Activated naive CD4-positive, alpha-beta T cell treated with anti-CD3 and anti-CD28 coated beads, Interleukin-2, amount 50 U/mL, for 24 hours (primary cell): Measurements from ENCODE around the gene HEMK1.

Experiments used
- H3K27ac Mint-ChIP-seq: one replicate; pipeline ENCODE4 v1.8.0; 2021; ENCODE audit warnings: mild to moderate bottlenecking, mixed read lengths
- H3K27me3 Mint-ChIP-seq: one replicate; pipeline ENCODE4 v1.8.0; 2021; ENCODE audit warnings: mixed read lengths
- H3K36me3 Mint-ChIP-seq: one replicate; pipeline ENCODE4 v1.8.0; 2021; ENCODE audit warnings: mixed read lengths
- H3K4me1 Mint-ChIP-seq: one replicate; pipeline ENCODE4 v1.8.0; 2021; ENCODE audit warnings: mixed read lengths
- H3K4me3 Mint-ChIP-seq: one replicate; pipeline ENCODE4 v1.8.0; 2021; ENCODE audit warnings: mild to moderate bottlenecking, mixed read lengths
- H3K9me3 Mint-ChIP-seq: one replicate; pipeline ENCODE4 v1.8.0; 2021; ENCODE audit warnings: mixed read lengths

Gene HEMK1

GRCh38 chr3:50562861-50563260 is 6.5 kb upstream of the HEMK1 start:
- H3K4me3 Mint-ChIP-seq, result no peak overlapping the region
- H3K27me3 Mint-ChIP-seq, result no peaks in the 10 kb centered on the region
- no peaks in the 10 kb centered on the region for H3K36me3 Mint-ChIP-seq
- peaks cover 17% of the 10 kb centered on the region for H3K4me1 Mint-ChIP-seq
- H3K9me3 Mint-ChIP-seq, result no peaks in the 10 kb centered on the region
- no peak overlapping the region for H3K27ac Mint-ChIP-seq

GRCh38 chr3:50563867-50564266 is 5.5 kb upstream of the HEMK1 start:
- H3K27me3 Mint-ChIP-seq, result no peaks in the 10 kb centered on the region
- H3K27ac Mint-ChIP-seq, result no peak overlapping the region
- no peak overlapping the region for H3K4me3 Mint-ChIP-seq
- H3K36me3 Mint-ChIP-seq, result no peaks in the 10 kb centered on the region
- H3K4me1 Mint-ChIP-seq, result peaks cover 20% of the 10 kb centered on the region
- H3K9me3 Mint-ChIP-seq, result no peaks in the 10 kb centered on the region

GRCh38 chr3:50564321-50564720 is 5.0 kb upstream of the HEMK1 start:
- H3K27ac Mint-ChIP-seq, result no peak overlapping the region
- H3K9me3 Mint-ChIP-seq, result no peaks in the 10 kb centered on the region
- no peaks in the 10 kb centered on the region for H3K36me3 Mint-ChIP-seq
- no peak overlapping the region for H3K4me3 Mint-ChIP-seq
- no peaks in the 10 kb centered on the region for H3K27me3 Mint-ChIP-seq
- H3K4me1 Mint-ChIP-seq, result peaks cover 20% of the 10 kb centered on the region

GRCh38 chr3:50567011-50567385 is 2.3 kb upstream of the HEMK1 start:
- peaks cover 41% of the 10 kb centered on the region for H3K4me1 Mint-ChIP-seq
- H3K9me3 Mint-ChIP-seq, result no peaks in the 10 kb centered on the region
- peak overlapping the region; percentile 51 for H3K27ac Mint-ChIP-seq
- H3K4me3 Mint-ChIP-seq, result peak overlapping the region; percentile 71
- H3K36me3 Mint-ChIP-seq, result no peaks in the 10 kb centered on the region
- no peaks in the 10 kb centered on the region for H3K27me3 Mint-ChIP-seq

- peaks cover 47% of the 10 kb centered on the region for H3K4me1 Mint-ChIP-seq
- H3K27me3 Mint-ChIP-seq, result no peaks in the 10 kb centered on the region
- peak within 1 kb of the TSS; percentile 92 for H3K4me3 Mint-ChIP-seq
- H3K27ac Mint-ChIP-seq, result peak within 1 kb of the TSS; percentile 97
- H3K36me3 Mint-ChIP-seq, result no peaks in the 10 kb centered on the region
- H3K9me3 Mint-ChIP-seq, result no peaks in the 10 kb centered on the region
These were observed 1.7 kb upstream of the HEMK1 start, which contains the start of gene C3orf18 for GRCh38 chr3:50567386-50568167. C3orf18 (minus strand) TSS chr3:50567747; CDS start chr3:50565699, 2,048 bp downstream.

GRCh38 chr3:50570508-50571279 is 1.4 kb downstream of the HEMK1 start:
- peaks cover 73% of the 10 kb centered on the region for H3K4me1 Mint-ChIP-seq
- no peaks in the 10 kb centered on the region for H3K27me3 Mint-ChIP-seq
- peak overlapping the region; percentile 92 for H3K4me3 Mint-ChIP-seq
- H3K27ac Mint-ChIP-seq, result peak overlapping the region; percentile 85
- H3K36me3 Mint-ChIP-seq, result no peaks in the 10 kb centered on the region
- H3K9me3 Mint-ChIP-seq, result no peaks in the 10 kb centered on the region

GRCh38 chr3:50571486-50571885 is 2.2 kb downstream of the HEMK1 start:
- H3K9me3 Mint-ChIP-seq, result no peaks in the 10 kb centered on the region
- peak overlapping the region; percentile 92 for H3K4me3 Mint-ChIP-seq
- peak overlapping the region; percentile 65 for H3K27ac Mint-ChIP-seq
- H3K36me3 Mint-ChIP-seq, result no peaks in the 10 kb centered on the region
- H3K27me3 Mint-ChIP-seq, result no peaks in the 10 kb centered on the region
- H3K4me1 Mint-ChIP-seq, result peaks cover 76% of the 10 kb centered on the region

GRCh38 chr3:50572158-50572557 is 2.8 kb downstream of the HEMK1 start:
- peak overlapping the region; percentile 84 for H3K27ac Mint-ChIP-seq
- H3K27me3 Mint-ChIP-seq, result no peaks in the 10 kb centered on the region
- no peaks in the 10 kb centered on the region for H3K36me3 Mint-ChIP-seq
- H3K4me3 Mint-ChIP-seq, result peak overlapping the region; percentile 66
- peaks cover 72% of the 10 kb centered on the region for H3K4me1 Mint-ChIP-seq
- H3K9me3 Mint-ChIP-seq, result no peaks in the 10 kb centered on the region

- Mint-ChIP-seq H3K27ac (peak overlapping the region; percentile 84), H3K36me3 (peaks cover 2% of the 10 kb centered on the region), H3K4me3 (peak overlapping the region; percentile 51), H3K4me1 (peaks cover 75% of the 10 kb centered on the region), H3K9me3 (no peaks in the 10 kb centered on the region), H3K27me3 (no peaks in the 10 kb centered on the region)
These were observed 3.6 kb downstream of the HEMK1 start for GRCh38 chr3:50572801-50573371.

- H3K27me3 Mint-ChIP-seq, result no peaks in the 10 kb centered on the region
- peaks cover 72% of the 10 kb centered on the region for H3K4me1 Mint-ChIP-seq
- H3K36me3 Mint-ChIP-seq, result peaks cover 2% of the 10 kb centered on the region
- peak overlapping the region; percentile 15 for H3K4me3 Mint-ChIP-seq
- H3K27ac Mint-ChIP-seq, result peak overlapping the region; percentile 84
- H3K9me3 Mint-ChIP-seq, result no peaks in the 10 kb centered on the region
These were observed 4.5 kb downstream of the HEMK1 start for GRCh38 chr3:50573566-50574443.

- no peak overlapping the region for H3K4me3 Mint-ChIP-seq
- peak overlapping the region; percentile 84 for H3K27ac Mint-ChIP-seq
These were observed 5.1 kb downstream of the HEMK1 start for GRCh38 chr3:50574444-50574831.

GRCh38 chr3:50575372-50575771 is 6.0 kb downstream of the HEMK1 start:
- no peaks in the 10 kb centered on the region for H3K27me3 Mint-ChIP-seq
- H3K4me3 Mint-ChIP-seq, result no peak overlapping the region
- H3K4me1 Mint-ChIP-seq, result peaks cover 68% of the 10 kb centered on the region
- H3K27ac Mint-ChIP-seq, result peak overlapping the region; percentile 84
- no peaks in the 10 kb centered on the region for H3K9me3 Mint-ChIP-seq
- H3K36me3 Mint-ChIP-seq, result peaks cover 6% of the 10 kb centered on the region

More at GRCh38 chr3:50574444-50574831, 5.1 kb downstream of the HEMK1 start:
- Mint-ChIP-seq H3K9me3 (no peaks in the 10 kb centered on the region), H3K36me3 (peaks cover 3% of the 10 kb centered on the region), H3K4me1 (peaks cover 72% of the 10 kb centered on the region), H3K27me3 (no peaks in the 10 kb centered on the region)

- Mint-ChIP-seq H3K9me3 (no peaks in the 10 kb centered on the region), H3K27me3 (no peaks in the 10 kb centered on the region), H3K36me3 (peaks cover 7% of the 10 kb centered on the region), H3K4me3 (no peak overlapping the region), H3K27ac (no peak overlapping the region), H3K4me1 (peaks cover 63% of the 10 kb centered on the region)
These were observed 8.0 kb downstream of the HEMK1 start for GRCh38 chr3:50577348-50577747.

- Mint-ChIP-seq H3K27me3 (no peaks in the 10 kb centered on the region), H3K27ac (no peak overlapping the region), H3K4me3 (no peak overlapping the region), H3K9me3 (no peaks in the 10 kb centered on the region), H3K4me1 (peaks cover 50% of the 10 kb centered on the region), H3K36me3 (peaks cover 15% of the 10 kb centered on the region)
These were observed 11.5 kb downstream of the HEMK1 start for GRCh38 chr3:50580683-50581458.
